HG03457 (cell line): ENCODE measurements around the gene PAFAH2.

Experiments
- ATAC-seq: cut with Tn5 transposase; IDR thresholded peaks from one replicate; pipeline ENCODE4 v1.9.1; 2021; ENCODE audit warnings: moderate number of reproducible peaks; ENCODE audit not compliant: unreplicated experiment

Gene PAFAH2

GRCh38 chr1:26031611-26032220, 33.9 kb upstream of the PAFAH2 start:
- ATAC-seq, result no peak

- ATAC-seq, result no peak
Observed at GRCh38 chr1:26031196-26031595, 33.3 kb upstream of the PAFAH2 start.

- ATAC-seq, result no peak
Observed at GRCh38 chr1:26029864-26030481, 32.1 kb upstream of the PAFAH2 start.

- ATAC-seq, result no peak
Observed at GRCh38 chr1:26029054-26029863, 31.4 kb upstream of the PAFAH2 start.

- ATAC-seq, result no peak
Observed at GRCh38 chr1:26028490-26028980, 30.7 kb upstream of the PAFAH2 start.

GRCh38 chr1:26027716-26028489, 30.0 kb upstream of the PAFAH2 start:
- no peak for ATAC-seq

GRCh38 chr1:26025517-26025916, 27.7 kb upstream of the PAFAH2 start:
- no peak for ATAC-seq

GRCh38 chr1:26025060-26025459, 27.2 kb upstream of the PAFAH2 start:
- no peak for ATAC-seq

- ATAC-seq, result no peak
Observed at GRCh38 chr1:26023826-26024225, 26.0 kb upstream of the PAFAH2 start.

- no peak for ATAC-seq
Observed at GRCh38 chr1:26023009-26023408, 25.1 kb upstream of the PAFAH2 start.

GRCh38 chr1:26022404-26022779, 24.5 kb upstream of the PAFAH2 start:
- ATAC-seq, result no peak

- ATAC-seq, result no peak
Observed at GRCh38 chr1:26021647-26022403, 24.0 kb upstream of the PAFAH2 start, which contains the start of gene EXTL1. EXTL1 (plus strand) TSS chr1:26021775; CDS start chr1:26022647, 872 bp downstream.

GRCh38 chr1:26020941-26021646, 23.2 kb upstream of the PAFAH2 start:
- no peak for ATAC-seq

- ATAC-seq, result no peak
Observed at GRCh38 chr1:26020330-26020768, 22.5 kb upstream of the PAFAH2 start.

GRCh38 chr1:26019641-26020315, 21.9 kb upstream of the PAFAH2 start:
- ATAC-seq, result no peak

GRCh38 chr1:26017606-26018005, 19.7 kb upstream of the PAFAH2 start:
- ATAC-seq, result no peak

GRCh38 chr1:26016953-26017545, 19.2 kb upstream of the PAFAH2 start:
- ATAC-seq, result no peak

- ATAC-seq, result no peak
Observed at GRCh38 chr1:26016258-26016952, 18.5 kb upstream of the PAFAH2 start.
